Measurements from ENCODE around the gene RNF150. TPM values are rescaled to one million over a fixed set of nuclear protein-coding genes. Genes with fewer than 3 reads are reported as not detected.

Gene RNF150
- total and polyA plus RNA-seq, 2 of the 8 experiments (the other 6 are each of a cell fraction or from before 2014, with no cell fraction given) = 3.4 to 4.8 TPM

GRCh38 chr4:140819610-140820009 is 313.7 kb downstream of the RNF150 start:
- H3K23me2 ChIP-seq (ENCODE audit: low read depth, low read length) = no peaks in the 10 kb centered on the region
- no peak overlapping the region for H3K4ac ChIP-seq (replicated peaks; ENCODE audit: insufficient read length, low read depth, low read length)
- TF ChIP-seq CBX8 (IDR thresholded peaks at IDR 0.05; ENCODE audit: borderline replicate concordance, low read depth, low read length) = no peak
- TF ChIP-seq CTBP2 (IDR thresholded peaks at IDR 0.05; ENCODE audit: borderline replicate concordance, insufficient read depth, insufficient read length, low read length) = no peak
- H3K4me2 ChIP-seq (ENCODE audit: insufficient read depth in 1 of 2, low read depth in 2 of 2, low read length in 2 of 2) = no peak overlapping the region
- H2BK20ac ChIP-seq (ENCODE audit: low read length) = no peak overlapping the region
- H2BK15ac ChIP-seq (ENCODE audit: low read length) = no peak overlapping the region
- no peaks in the 10 kb centered on the region for H3K79me1 ChIP-seq (ENCODE audit: low read depth, low read length)
- POLR2A ChIA-PET (ENCODE audit: partially characterized antibody) = interaction anchor here (0.7 kb wide), 1 partner anchor 509 kb away, joined by 3 read pairs; no protein-coding TSS in a partner anchor
- no peak overlapping the region for H2BK120ac ChIP-seq (replicated peaks; ENCODE audit: low read depth, low read length)
- H3K18ac ChIP-seq (ENCODE audit: extremely low read depth, low read length) = no peak overlapping the region
- no peak overlapping the region for H3K9ac ChIP-seq (replicated peaks in 1 of 4; ENCODE audit: extremely low read depth in 1 of 4, low read depth in 3 of 4, low read length in 3 of 4)
- H3K79me2 ChIP-seq (ENCODE audit: control insufficient read depth in 1 of 2, insufficient read depth in 2 of 2, low read length in 2 of 2) = no peaks in the 10 kb centered on the region
- no peak overlapping the region for H2BK12ac ChIP-seq (ENCODE audit: low read depth, low read length)
- 0 out of 7 replicates have a peak, but pooled peaks cover 0 to 2% (median 0%) of the 10 kb centered on the region in 4 experiments for H3K4me1 ChIP-seq (replicated peaks in 1 of 4; ENCODE audit: control insufficient read depth in 3 of 4, insufficient read depth in 4 of 4, low read length in 3 of 4)
- H3K27me3 ChIP-seq (replicated peaks in 1 of 4; ENCODE audit: control insufficient read depth in 3 of 4, extremely low read depth in 1 of 4, insufficient read depth in 3 of 4, low read length in 3 of 4) = no peaks in the 10 kb centered on the region
- no peak overlapping the region for H4K91ac ChIP-seq (replicated peaks; ENCODE audit: insufficient read length, low read length)
- WGBS, 2 experiments (ENCODE audit: extremely low coverage in 1 of 2, insufficient coverage in 1 of 2, insufficient read length in 1 of 2, insufficient replicate concordance in 2 of 2, low coverage in 1 of 2, low lambda C conversion rate in 2 of 2, missing lambda C conversion rate in 1 of 2) = 50% methylated on average over 1 of the region's 1 CpG; no CpG with 5 or more reads in 1 of the 2 experiments
- H2AK5ac ChIP-seq (ENCODE audit: low read depth, low read length) = no peak overlapping the region
- no peak overlapping the region for H3K4me3 ChIP-seq (ENCODE audit: extremely low read depth in 1 of 4, insufficient read depth in 2 of 4, low read depth in 3 of 4, low read length in 4 of 4)
- CTCF ChIA-PET (ENCODE audit: partially characterized antibody) = interaction anchor here (0.6 to 1.5 kb wide), 2 partner anchors 69 to 178 kb away, joined by 3 to 4 read pairs; no protein-coding TSS in a partner anchor
- no peak overlapping the region for H3K14ac ChIP-seq (ENCODE audit: insufficient read length)
- no peak overlapping the region for H4K8ac ChIP-seq (ENCODE audit: extremely low read depth, insufficient read depth, low read length)
- FAIRE-seq (no peak), DNase-seq (ENCODE audit: low read depth in 1 of 2, low spot score in 2 of 2) (no peak)
- H3K23ac ChIP-seq (ENCODE audit: insufficient read length) = no peak overlapping the region
- H3K36me3 ChIP-seq (ENCODE audit: control insufficient read depth in 2 of 4, insufficient read depth in 4 of 4, low read length in 3 of 4) = no peaks in the 10 kb centered on the region
- no peak overlapping the region for H3K56ac ChIP-seq (replicated peaks; ENCODE audit: insufficient read length, low read depth, low read length)
- H2BK5ac ChIP-seq (ENCODE audit: low read depth, low read length) = no peak overlapping the region
- H4K20me1 ChIP-seq (replicated peaks in 1 of 2; ENCODE audit: control insufficient read depth in 1 of 2, insufficient read depth in 2 of 2, low read length in 2 of 2) = no peaks in the 10 kb centered on the region
- no peak overlapping the region for H4K5ac ChIP-seq (ENCODE audit: insufficient read length, low read depth, low read length)
- no peak overlapping the region for H3K27ac ChIP-seq (ENCODE audit: low read depth, low read length)
- 0 out of 2 replicates have a peak overlapping the region, but pooled peaks have one; percentile 49 for H2AFZ ChIP-seq (ENCODE audit: low read length)
- no peaks in the 10 kb centered on the region for H3K9me3 ChIP-seq (ENCODE audit: insufficient read depth in 2 of 2, low read depth in 1 of 2, low read length in 1 of 2)

Data from H1 (cell line).